HEK293 (cell line): Measurements from ENCODE around the gene TFPI.
"Not testable (repeated sequence)": the region's sequence is repeated elsewhere in the genome, so short reads cannot be mapped to it uniquely, and the experiment has no call there.

Experiments
- CTCF ChIA-PET: fragments of 350-600 bp; formaldehyde crosslinking; extraction: SDS; loops from one replicate; lab custom pipeline; 2021; ENCODE audit warnings: antibody characterized with exemption; lab: Yijun Ruan, JAX
- POLR2A ChIA-PET: fragments of 300-600 bp; formaldehyde crosslinking; extraction: SDS; loops from one replicate; lab custom pipeline; 2020; ENCODE audit warnings: antibody characterized with exemption, inconsistent platforms; lab: Yijun Ruan, JAX
- H3K27ac ChIP-seq: fragments of 200-500 bp; sonication (Bioruptor generic); 2 replicates; pipeline ENCODE4 v1.5.1; 2014; ENCODE audit warnings: low read depth, low read length, control low read depth, inconsistent platforms; ENCODE audit errors: extremely low read depth
- H3K36me3 ChIP-seq, 2 experiments: fragments of 200-500 bp in 1 of 2; sonication (Bioruptor generic) in 1 of 2; 1 replicate in 1 of 2; 2 replicates in 1 of 2; pipeline ENCODE4 v1.5.1; 2014 to 2017; ENCODE audit warnings: inconsistent platforms in 2 of 2, low read length in 2 of 2; ENCODE audit not compliant: control insufficient read depth in 2 of 2, insufficient read depth in 1 of 2
- H3K4me1 ChIP-seq: fragments of 200-500 bp; sonication (Bioruptor generic); 2 replicates; pipeline ENCODE4 v1.5.1; 2014; ENCODE audit warnings: mild to moderate bottlenecking, low read length, inconsistent platforms; ENCODE audit not compliant: control insufficient read depth, insufficient read depth
- H3K4me3 ChIP-seq: 2 replicates; pipeline ENCODE4 v1.5.1; 2011; ENCODE audit warnings: low read depth, mild to moderate bottlenecking, control low read depth, low read length, moderate library complexity
- H3K9me3 ChIP-seq: fragments of 200-500 bp; sonication (Bioruptor generic); 2 replicates; pipeline ENCODE4 v1.5.1; 2014; ENCODE audit warnings: low read depth, low read length, inconsistent platforms; ENCODE audit not compliant: control insufficient read depth, insufficient read depth
- ZNF114 ChIP-seq: fragments of 450-650 bp; formaldehyde crosslinking; IDR thresholded peaks from 2 replicates; pipeline ENCODE4 v1.5.0; 2017; ENCODE audit warnings: missing biosample characterization, missing genetic modification characterization
- ZNF239 ChIP-seq: fragments of 450-650 bp; formaldehyde crosslinking; IDR thresholded peaks from 2 replicates; pipeline ENCODE4 v1.5.1; 2016; ENCODE audit warnings: missing biosample characterization, missing genetic modification characterization
- ZNF404 ChIP-seq: fragments of 450-650 bp; formaldehyde crosslinking; IDR thresholded peaks from 2 replicates; pipeline ENCODE4 v1.5.1; 2017; ENCODE audit warnings: missing biosample characterization, missing genetic modification characterization
- ZNF571 ChIP-seq: fragments of 450-650 bp; formaldehyde crosslinking; IDR thresholded peaks from 2 replicates; pipeline ENCODE4 v1.5.0; 2017; ENCODE audit warnings: missing biosample characterization, missing genetic modification characterization
- ZNF670 ChIP-seq: fragments of 450-650 bp; formaldehyde crosslinking; IDR thresholded peaks from 2 replicates; pipeline ENCODE4 v1.5.1; 2016; ENCODE audit warnings: missing biosample characterization, missing genetic modification characterization, low read depth
- ZNF707 ChIP-seq: fragments of 450-650 bp; formaldehyde crosslinking; IDR thresholded peaks from 2 replicates; pipeline ENCODE4 v1.5.1; 2016; ENCODE audit warnings: missing biosample characterization, missing genetic modification characterization
- ZNF776 ChIP-seq: fragments of 450-650 bp; formaldehyde crosslinking; IDR thresholded peaks from 2 replicates; pipeline ENCODE4 v1.5.0; 2017; ENCODE audit warnings: missing biosample characterization, missing genetic modification characterization, borderline replicate concordance
- TF ChIP-seq, protein P1 (sequence below): fragments of 450-650 bp; formaldehyde crosslinking; conservative IDR thresholded peaks from 2 replicates; pipeline ENCODE4 v1.5.1; 2016; ENCODE audit warnings: low read depth, missing biosample characterization, missing genetic modification characterization
- TF ChIP-seq, protein P2 (sequence below): fragments of 450-650 bp; formaldehyde crosslinking; IDR thresholded peaks from 2 replicates; pipeline ENCODE4 v1.5.1; 2017; ENCODE audit warnings: missing biosample characterization, mild to moderate bottlenecking, missing genetic modification characterization, moderate library complexity
- TF ChIP-seq, protein P3 (sequence below): fragments of 450-650 bp; formaldehyde crosslinking; IDR thresholded peaks from 2 replicates; pipeline ENCODE4 v1.5.1; 2016; ENCODE audit warnings: missing biosample characterization, missing genetic modification characterization
- TF ChIP-seq, protein P4 (sequence below): IDR thresholded peaks from 2 replicates; pipeline ENCODE4 v1.6.1; 2011; ENCODE audit warnings: mild to moderate bottlenecking, low read depth, low read length, borderline replicate concordance

The TFPI gene

DNA sequence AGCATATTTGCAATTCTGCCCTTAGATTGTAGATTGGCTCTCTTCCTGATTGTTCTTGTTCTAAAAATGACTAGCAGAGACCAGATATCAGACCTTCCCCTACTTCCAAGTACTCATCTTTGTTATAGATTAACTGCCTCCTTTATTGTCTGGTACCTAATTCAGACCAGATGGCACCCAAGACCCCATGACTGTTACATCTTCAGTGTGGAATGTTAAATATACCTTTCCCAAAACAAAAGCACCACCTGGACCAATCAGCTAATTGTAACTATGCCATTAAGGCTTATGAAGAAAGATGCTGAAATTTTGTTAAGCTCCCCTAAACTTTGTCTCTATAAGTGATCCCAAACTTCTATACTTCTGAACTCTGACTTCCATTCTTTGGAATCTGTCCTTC lies 12.0 kb upstream of the TFPI start:
- Histone ChIP-seq H3K9me3 (no peaks in the 10 kb centered on the region), H3K36me3 (no peaks in the 10 kb centered on the region), H3K4me3 (no peak overlapping the region), H3K27ac (no peak overlapping the region), H3K4me1 (peaks cover 8% of the 10 kb centered on the region; the same call in 1 of the 2 replicates)
- ChIA-PET POLR2A (no interaction called here), CTCF (interaction anchor here (0.6 to 1.0 kb wide), 3 partner anchors 15 to 1032 kb away, joined by 3 to 4 read pairs (median 4); no protein-coding TSS in a partner anchor)
- TF ChIP-seq ZNF114 (tag by site-specific recombination): no peak
- TF ChIP-seq, protein P1, sequence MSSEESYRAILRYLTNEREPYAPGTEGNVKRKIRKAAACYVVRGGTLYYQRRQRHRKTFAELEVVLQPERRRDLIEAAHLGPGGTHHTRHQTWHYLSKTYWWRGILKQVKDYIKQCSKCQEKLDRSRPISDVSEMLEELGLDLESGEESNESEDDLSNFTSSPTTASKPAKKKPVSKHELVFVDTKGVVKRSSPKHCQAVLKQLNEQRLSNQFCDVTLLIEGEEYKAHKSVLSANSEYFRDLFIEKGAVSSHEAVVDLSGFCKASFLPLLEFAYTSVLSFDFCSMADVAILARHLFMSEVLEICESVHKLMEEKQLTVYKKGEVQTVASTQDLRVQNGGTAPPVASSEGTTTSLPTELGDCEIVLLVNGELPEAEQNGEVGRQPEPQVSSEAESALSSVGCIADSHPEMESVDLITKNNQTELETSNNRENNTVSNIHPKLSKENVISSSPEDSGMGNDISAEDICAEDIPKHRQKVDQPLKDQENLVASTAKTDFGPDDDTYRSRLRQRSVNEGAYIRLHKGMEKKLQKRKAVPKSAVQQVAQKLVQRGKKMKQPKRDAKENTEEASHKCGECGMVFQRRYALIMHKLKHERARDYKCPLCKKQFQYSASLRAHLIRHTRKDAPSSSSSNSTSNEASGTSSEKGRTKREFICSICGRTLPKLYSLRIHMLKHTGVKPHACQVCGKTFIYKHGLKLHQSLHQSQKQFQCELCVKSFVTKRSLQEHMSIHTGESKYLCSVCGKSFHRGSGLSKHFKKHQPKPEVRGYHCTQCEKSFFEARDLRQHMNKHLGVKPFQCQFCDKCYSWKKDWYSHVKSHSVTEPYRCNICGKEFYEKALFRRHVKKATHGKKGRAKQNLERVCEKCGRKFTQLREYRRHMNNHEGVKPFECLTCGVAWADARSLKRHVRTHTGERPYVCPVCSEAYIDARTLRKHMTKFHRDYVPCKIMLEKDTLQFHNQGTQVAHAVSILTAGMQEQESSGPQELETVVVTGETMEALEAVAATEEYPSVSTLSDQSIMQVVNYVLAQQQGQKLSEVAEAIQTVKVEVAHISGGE (tag by site-specific recombination): no peak
- TF ChIP-seq, protein P2, sequence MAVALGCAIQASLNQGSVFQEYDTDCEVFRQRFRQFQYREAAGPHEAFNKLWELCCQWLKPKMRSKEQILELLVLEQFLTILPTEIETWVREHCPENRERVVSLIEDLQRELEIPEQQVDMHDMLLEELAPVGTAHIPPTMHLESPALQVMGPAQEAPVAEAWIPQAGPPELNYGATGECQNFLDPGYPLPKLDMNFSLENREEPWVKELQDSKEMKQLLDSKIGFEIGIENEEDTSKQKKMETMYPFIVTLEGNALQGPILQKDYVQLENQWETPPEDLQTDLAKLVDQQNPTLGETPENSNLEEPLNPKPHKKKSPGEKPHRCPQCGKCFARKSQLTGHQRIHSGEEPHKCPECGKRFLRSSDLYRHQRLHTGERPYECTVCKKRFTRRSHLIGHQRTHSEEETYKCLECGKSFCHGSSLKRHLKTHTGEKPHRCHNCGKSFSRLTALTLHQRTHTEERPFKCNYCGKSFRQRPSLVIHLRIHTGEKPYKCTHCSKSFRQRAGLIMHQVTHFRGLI (tag by site-specific recombination): no peak

DNA sequence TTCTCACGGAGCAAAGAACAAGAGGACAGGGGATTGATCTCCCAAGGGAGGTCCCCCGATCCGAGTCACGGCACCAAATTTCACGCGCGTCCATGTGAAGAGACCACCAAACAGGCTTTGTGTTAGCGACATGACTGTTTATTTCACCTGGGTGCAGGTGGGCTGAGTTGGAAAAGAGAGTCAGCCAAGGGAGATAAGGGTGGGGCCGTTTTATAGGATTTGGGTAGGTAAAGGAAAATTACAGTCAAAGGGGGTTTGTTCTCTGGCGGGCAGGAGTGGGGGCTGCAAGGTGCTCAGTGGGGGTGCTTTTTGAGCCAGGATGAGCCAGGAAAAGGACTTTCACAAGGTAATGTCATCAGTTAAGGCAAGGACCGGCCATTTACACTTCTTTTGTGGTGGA lies 11.4 kb upstream of the TFPI start:
- H3K9me3 ChIP-seq, H3K4me1 ChIP-seq, POLR2A ChIA-PET, H3K36me3 ChIP-seq, H3K27ac ChIP-seq, CTCF ChIA-PET, H3K4me3 ChIP-seq: not testable (repeated sequence)

DNA sequence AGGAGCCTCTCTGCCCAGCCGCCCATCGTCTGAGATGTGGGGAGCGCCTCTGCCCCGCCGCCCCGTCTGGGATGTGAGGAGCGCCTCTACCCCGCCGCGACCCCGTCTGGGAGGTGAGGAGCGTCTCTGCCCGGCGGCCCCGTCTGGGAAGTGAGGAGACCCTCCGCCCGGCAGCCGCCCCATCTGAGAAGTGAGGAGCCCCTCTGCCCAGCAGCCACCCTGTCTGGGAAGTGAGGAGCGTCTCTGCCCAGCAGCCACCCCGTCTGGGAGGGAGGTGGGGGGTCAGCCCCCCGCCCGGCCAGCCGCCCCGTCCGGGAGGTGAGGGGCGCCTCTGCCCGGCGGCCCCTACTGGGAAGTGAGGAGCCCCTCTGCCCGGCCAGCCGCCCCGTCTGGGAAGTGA lies 2.3 kb upstream of the TFPI start:
- H3K9me3 ChIP-seq, H3K36me3 ChIP-seq, H3K4me1 ChIP-seq, H3K27ac ChIP-seq, H3K4me3 ChIP-seq, POLR2A ChIA-PET, CTCF ChIA-PET: not testable (repeated sequence)

DNA sequence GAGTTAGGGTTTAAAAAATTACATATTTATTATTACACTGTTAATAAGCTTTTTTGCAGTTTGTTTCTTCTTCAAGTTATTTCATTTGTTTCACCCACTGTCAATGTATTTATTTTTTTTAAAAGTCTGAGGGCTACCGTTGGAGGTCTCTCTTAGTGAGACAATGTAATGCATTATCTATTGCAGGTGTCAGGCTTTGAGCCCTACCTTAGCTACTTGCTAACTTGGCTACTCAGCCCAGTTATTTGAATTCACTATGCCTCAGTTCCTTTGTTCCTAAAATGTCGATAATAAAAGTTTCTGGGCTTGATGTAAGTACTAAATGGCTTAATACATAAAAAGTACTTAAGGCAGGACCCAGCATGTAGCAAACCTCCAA lies 458 bp upstream of the TFPI start:
- no peak overlapping the region for H3K27ac ChIP-seq
- TF ChIP-seq, protein P3, sequence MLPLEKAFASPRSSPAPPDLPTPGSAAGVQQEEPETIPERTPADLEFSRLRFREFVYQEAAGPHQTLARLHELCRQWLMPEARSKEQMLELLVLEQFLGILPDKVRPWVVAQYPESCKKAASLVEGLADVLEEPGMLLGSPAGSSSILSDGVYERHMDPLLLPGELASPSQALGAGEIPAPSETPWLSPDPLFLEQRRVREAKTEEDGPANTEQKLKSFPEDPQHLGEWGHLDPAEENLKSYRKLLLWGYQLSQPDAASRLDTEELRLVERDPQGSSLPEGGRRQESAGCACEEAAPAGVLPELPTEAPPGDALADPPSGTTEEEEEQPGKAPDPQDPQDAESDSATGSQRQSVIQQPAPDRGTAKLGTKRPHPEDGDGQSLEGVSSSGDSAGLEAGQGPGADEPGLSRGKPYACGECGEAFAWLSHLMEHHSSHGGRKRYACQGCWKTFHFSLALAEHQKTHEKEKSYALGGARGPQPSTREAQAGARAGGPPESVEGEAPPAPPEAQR: no peak
- TF ChIP-seq, protein P4, sequence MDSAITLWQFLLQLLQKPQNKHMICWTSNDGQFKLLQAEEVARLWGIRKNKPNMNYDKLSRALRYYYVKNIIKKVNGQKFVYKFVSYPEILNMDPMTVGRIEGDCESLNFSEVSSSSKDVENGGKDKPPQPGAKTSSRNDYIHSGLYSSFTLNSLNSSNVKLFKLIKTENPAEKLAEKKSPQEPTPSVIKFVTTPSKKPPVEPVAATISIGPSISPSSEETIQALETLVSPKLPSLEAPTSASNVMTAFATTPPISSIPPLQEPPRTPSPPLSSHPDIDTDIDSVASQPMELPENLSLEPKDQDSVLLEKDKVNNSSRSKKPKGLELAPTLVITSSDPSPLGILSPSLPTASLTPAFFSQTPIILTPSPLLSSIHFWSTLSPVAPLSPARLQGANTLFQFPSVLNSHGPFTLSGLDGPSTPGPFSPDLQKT: no peak
- TF ChIP-seq ZNF404: no peak
- TF ChIP-seq ZNF571 (tag by site-specific recombination): no peak
- TF ChIP-seq ZNF670: no peak
- no peak for TF ChIP-seq ZNF239
- no peak for TF ChIP-seq ZNF707 (tag by site-specific recombination)
- TF ChIP-seq ZNF776 (tag by site-specific recombination): no peak
- H3K9me3 ChIP-seq: no peaks in the 10 kb centered on the region
- H3K36me3 ChIP-seq: no peaks in the 10 kb centered on the region
- H3K4me3 ChIP-seq: no peak overlapping the region
- CTCF ChIA-PET: interaction anchor here (0.7 to 2.5 kb wide), 4 partner anchors 7 to 54 kb away, joined by 3 to 12 read pairs (median 4); no protein-coding TSS in a partner anchor
- POLR2A ChIA-PET: no interaction called here
- peaks cover 5% of the 10 kb centered on the region for H3K4me1 ChIP-seq
